NCI-H526 (cell line): ENCODE results near the gene OLR1.
A peak's percentile ranks its signal among the peaks of the same experiment; 100 is the strongest.
"Not testable (repeated sequence)": the region's sequence is repeated elsewhere in the genome, so short reads cannot be mapped to it uniquely, and the experiment has no call there.

ENCODE experiments used
- DNase-seq, 2 experiments: peaks; one replicate each; lab custom pipeline; 2025; lab: John Stamatoyannopoulos, UW

Gene OLR1

GRCh38 chr12:10190558-10191388 is 18.8 kb upstream of the OLR1 start:
- peak; percentile 21 to 75 for DNase-seq

- no peak for DNase-seq
Measured at GRCh38 chr12:10189653-10190052, 17.7 kb upstream of the OLR1 start.

- not testable (repeated sequence) for DNase-seq
Measured at GRCh38 chr12:10186958-10187357, 15.0 kb upstream of the OLR1 start.

GRCh38 chr12:10186299-10186698 is 14.4 kb upstream of the OLR1 start:
- no peak for DNase-seq

- no peak for DNase-seq
Measured at GRCh38 chr12:10184261-10184843, 12.4 kb upstream of the OLR1 start.

- no peak for DNase-seq
Measured at GRCh38 chr12:10182354-10183049, 10.6 kb upstream of the OLR1 start.

GRCh38 chr12:10179776-10180181 is 7.8 kb upstream of the OLR1 start:
- DNase-seq, result no peak

- no peak for DNase-seq
Measured at GRCh38 chr12:10178821-10179220, 6.9 kb upstream of the OLR1 start, which contains the start of gene TMEM52B. TSS of gene TMEM52B (plus strand) at chr12:10179032. CDS start at chr12:10179575, 543 bp downstream.

- DNase-seq, result peak in 1 of 2 experiments; percentile 11
Measured at GRCh38 chr12:10175846-10176636, 4.1 kb upstream of the OLR1 start.

GRCh38 chr12:10174986-10175614 is 3.2 kb upstream of the OLR1 start:
- no peak for DNase-seq

GRCh38 chr12:10170216-10170615 is 1.7 kb downstream of the OLR1 start:
- peak; percentile 30 to 68 for DNase-seq

- DNase-seq, result no peak
Measured at GRCh38 chr12:10169104-10169503, 2.8 kb downstream of the OLR1 start.

- DNase-seq, result no peak
Measured at GRCh38 chr12:10167599-10167998, 4.3 kb downstream of the OLR1 start.

- DNase-seq, result no peak
Measured at GRCh38 chr12:10165421-10165820, 6.5 kb downstream of the OLR1 start.

- no peak for DNase-seq
Measured at GRCh38 chr12:10163084-10163483, 8.8 kb downstream of the OLR1 start.

GRCh38 chr12:10160617-10161385 is 11.1 kb downstream of the OLR1 start:
- no peak for DNase-seq

- no peak for DNase-seq
Measured at GRCh38 chr12:10159280-10159679, 12.7 kb downstream of the OLR1 start.

GRCh38 chr12:10158406-10158805 is 13.5 kb downstream of the OLR1 start:
- no peak for DNase-seq

GRCh38 chr12:10155966-10156365 is 16.0 kb downstream of the OLR1 start:
- DNase-seq, result no peak

GRCh38 chr12:10154145-10154496 is 17.8 kb downstream of the OLR1 start:
- DNase-seq, result no peak
